DMS53 treated with DMSO at 0.1 percent for 48 hours (cell line): Measurements from ENCODE around the gene KAT2B.

Experiments used
- DNase-seq: peaks from one replicate; lab custom pipeline; 2025; ENCODE audit not compliant: unreplicated experiment; lab: John Stamatoyannopoulos, UW

Gene KAT2B

DNA sequence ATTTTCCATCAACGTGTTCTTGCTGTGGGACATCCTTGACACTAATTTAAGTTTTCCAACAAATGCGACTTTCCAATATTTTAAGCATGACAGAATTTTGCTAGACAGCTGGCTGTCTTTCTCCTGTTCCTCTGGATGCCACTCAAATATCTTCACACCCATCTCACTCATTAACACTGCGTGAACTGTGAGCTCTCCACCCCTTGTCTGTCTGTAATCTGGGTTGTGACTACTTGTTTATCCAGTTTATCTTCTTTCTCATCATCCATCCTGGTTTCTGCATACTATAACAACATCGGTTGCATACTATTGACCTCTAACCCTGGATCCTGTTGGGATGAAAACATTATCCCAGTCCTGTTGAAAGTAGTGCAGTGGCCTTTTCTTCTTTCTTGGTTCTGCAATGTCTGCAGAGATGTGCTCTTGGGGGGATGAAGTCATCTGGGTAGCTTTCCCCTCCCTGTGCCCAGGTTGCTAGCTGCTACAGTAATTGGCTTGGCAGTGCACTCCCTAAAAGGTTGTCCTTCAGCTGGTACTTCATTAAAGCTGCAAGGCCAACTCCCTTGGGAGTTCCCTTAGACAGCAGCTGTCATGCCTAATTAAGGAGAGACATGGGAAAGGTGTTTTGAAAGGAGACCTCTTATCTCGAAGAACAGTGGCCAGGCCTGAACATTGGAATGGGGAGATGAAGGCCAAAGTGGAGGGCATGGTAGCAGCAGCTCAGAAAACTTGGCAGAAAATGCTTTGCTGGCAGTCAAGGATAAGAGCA lies 24.7 kb downstream of the KAT2B start:
- DNase-seq, result no peak

DNA sequence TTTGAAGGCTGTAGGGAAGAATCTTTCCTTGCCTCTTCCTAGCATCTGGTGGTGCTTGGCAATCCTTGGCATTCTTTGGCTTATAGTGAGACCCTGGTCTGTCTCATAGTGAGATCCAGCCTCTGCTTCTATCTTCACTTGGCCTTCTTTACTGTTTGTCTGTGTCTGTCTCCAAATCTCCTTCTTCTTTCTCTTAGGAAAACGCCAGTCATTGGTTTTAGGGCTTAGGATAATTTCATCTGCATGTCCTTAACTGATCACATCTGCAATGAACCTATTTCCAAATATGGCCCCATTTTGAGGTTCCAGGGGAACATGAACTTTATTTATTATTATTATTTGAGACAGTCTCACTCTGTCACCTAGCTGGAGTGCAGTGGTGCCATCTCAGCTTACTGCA lies 25.8 kb downstream of the KAT2B start:
- no peak for DNase-seq

DNA sequence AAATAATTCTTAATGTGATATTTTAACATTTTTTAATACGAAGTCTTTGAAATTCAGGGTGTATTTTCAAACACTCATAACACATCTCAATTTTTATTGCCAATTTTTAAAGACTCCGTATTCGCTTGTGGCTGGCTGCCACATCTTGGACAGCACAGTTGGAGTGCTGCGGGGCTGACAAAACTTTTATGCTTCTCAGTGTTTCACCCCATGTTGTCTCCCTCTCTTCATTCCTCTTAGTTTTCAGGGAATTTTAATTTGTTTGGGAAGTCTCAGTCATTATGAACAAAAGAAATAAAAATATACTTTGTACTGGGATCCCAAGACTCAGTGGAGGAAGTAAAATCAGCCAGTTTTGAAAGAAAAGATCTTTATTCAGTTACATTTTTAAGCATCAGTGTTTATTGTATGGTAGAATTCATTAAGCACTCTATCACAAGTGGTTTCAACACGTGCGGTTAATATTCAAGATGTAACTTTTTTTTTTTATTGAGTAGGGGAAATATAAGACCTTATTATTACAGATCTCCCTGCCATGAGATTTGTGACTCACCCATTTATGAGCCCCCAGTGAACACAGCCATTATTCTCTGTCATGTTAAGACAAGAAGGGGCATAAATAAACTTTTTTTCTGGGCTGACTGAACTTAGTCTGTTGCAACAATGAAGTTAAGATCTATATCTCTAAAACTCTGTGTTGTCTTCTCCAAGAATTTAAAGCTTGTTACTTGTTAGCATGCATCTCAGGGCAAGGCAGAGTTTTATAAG lies 26.8 kb downstream of the KAT2B start:
- no peak for DNase-seq

DNA sequence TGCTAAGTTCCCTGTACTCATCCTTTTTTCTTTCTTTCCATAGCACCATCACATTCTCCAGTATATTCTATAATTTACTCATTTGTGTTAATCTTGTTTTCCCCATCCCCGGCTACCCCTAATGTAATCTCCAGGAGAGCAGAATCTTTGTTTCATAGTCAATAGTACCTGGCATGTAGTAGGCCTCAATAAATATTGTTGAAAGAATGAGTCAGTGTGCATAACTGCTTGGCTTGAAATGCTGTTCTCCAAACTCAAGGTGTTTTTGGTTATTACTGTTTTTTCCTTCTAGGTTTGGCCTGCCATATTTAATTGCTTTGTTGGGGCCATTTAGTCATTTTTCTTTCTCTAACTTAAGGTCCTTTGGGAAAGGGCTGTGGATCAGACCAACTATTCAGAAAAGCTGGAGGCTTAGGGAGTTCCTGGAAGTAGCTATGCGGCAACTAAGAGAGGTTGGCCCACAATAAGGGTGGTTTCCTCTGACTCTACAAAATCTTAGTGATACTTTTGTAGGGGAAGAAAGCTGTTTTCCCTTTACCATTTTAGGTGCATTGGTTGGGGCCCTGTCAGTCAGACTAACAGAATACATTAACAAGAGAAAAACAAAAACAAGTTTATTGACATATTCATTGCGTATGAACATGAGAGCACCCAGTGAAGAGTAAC lies 28.4 kb downstream of the KAT2B start:
- no peak for DNase-seq

DNA sequence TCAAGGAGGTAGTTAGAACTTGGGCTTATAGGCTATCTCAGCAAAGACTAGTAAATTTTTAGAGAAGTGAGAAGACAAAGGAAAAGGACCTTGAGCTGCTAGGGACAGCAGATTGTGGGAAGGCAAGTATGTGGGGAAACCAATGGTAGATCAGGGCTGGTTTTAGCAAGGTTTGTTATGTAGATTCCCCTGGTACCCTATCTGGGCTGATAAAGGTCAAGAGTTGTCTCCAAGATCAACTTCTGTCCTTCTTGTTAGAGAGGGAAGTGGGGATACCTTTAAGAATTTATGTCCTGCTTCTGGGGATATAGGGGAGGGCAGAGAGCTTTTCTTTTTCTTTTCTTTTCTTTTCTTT lies 28.9 kb downstream of the KAT2B start:
- DNase-seq, result no peak

DNA sequence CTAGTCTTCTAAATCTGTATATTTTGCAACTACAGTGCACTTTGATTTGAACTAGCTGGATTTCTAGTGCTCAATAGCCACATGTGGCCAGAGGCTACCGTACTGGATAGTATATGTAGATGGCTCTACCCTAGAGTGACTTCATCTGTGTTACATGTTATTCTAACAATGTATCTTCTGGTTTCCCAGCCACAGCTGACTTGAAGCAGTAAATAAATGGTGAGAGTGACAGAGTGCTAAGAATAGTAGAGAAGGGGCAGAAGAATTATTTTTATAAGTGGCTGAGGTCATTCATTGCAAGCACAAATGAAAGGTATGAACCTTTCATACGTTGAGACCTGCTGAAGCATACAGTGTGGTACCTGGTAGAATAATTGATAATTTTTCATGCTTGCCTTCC lies 30.9 kb downstream of the KAT2B start:
- no peak for DNase-seq

DNA sequence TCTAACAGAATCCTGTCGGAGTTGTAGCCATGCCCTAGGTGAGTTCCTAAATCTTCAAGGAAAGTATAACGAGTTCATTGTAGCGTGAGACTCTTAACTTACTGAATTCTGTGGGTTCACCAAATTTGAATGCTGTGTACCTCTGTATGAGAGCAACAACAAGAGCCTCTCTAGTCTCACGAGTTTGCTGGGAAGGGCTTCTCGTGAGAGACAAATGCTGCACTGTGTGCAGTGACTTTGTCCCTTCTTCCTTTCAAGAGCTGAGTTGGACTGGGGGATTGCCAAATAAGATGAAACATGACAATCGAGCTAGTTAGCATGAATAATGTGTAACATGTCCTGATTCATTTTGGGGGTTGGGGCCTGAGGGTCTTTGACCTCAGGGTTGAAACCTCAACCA lies 32.2 kb downstream of the KAT2B start:
- no peak for DNase-seq

DNA sequence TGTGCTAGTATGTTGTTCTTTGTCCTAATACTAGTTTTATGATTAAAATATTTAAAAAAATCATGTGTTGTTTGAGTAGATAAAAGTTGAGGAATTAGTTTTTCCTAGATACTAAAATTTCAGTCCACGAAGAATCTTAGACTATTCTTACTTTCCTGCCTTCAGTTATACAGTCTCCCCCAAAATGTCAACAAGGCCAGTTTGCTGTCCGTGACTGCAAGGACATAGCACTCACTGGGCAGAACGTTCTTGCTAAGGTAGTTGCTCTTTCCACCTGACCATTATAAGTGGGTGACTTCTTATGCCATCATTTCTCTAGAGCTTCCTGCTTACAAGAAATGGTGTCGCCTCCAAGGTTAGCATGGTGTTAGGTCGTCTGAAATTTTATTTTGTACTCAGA lies 32.8 kb downstream of the KAT2B start:
- no peak for DNase-seq

DNA sequence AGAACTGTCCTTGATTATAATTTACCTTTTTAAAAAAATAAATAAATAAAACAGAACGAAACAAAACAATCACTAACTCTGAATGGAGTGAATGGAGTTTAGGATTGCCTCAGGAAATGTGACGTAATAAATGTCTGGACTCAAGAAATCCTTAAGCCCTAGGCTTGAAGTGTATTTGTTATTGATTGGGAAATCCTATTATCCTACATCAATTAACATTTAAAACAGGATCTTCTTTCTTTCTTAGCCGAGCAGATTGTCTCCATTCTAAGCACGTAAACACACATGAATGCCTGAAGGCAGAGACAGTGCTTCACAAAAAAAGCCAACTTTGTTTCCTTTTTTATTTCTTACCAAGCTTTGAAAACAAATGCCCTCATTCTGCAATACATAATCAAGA lies 33.4 kb downstream of the KAT2B start:
- DNase-seq, result no peak

DNA sequence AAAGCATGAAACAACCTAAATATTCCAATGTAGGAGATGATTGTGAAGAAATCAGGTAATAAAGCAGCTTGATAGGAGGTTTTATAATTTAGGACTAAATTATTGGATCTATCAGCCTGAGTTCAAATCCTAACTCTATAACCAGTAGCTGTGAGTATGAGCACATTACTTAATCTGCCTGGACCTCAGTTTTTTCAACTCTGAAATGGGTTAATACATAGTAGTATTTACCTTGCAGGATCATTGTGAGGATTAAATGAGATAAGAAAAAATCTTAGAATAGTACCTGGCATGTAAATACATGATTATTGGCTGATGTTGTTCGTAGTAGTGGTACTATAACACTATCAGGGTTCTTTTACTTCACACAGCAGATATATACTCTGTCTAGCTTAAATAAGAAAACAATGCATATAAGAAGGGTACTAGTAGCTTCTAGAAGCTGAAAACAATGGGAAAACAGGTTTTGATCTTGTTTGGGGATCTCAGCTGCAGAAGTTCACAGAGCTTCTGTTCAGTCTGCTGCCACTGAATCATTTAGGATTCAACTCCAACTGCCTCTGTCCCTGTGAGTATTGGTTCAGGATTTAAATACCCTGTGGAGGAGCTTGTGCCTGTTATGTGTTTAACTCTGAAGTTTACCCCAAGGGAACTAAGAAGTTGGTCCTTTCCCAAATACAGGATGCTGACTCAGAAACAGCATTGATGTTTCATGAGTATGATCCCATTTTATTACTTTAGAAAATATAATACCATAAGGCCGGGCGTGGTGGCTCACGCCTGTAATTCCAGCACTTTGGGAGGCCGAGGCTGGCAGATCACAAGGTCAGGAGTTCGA lies 34.2 kb downstream of the KAT2B start:
- no peak for DNase-seq

DNA sequence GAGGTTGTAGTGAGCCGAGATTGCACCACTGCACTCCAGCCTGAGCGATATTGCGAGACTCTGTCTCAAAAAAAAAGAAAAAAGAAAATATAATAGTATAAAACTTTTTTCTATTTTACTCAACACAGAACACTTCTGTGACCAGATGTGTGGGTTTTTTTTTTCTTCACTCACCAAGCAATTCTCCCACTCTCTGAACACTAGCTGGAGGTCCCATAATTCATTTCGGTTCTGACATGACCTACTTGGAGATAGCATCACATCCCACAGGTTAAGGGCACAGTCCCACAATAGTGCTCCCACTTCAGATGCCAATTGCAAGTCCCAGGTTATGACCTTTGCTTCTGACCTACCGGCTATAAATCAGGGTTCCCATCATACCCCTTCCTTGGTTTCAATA lies 35.0 kb downstream of the KAT2B start:
- DNase-seq, result no peak

DNA sequence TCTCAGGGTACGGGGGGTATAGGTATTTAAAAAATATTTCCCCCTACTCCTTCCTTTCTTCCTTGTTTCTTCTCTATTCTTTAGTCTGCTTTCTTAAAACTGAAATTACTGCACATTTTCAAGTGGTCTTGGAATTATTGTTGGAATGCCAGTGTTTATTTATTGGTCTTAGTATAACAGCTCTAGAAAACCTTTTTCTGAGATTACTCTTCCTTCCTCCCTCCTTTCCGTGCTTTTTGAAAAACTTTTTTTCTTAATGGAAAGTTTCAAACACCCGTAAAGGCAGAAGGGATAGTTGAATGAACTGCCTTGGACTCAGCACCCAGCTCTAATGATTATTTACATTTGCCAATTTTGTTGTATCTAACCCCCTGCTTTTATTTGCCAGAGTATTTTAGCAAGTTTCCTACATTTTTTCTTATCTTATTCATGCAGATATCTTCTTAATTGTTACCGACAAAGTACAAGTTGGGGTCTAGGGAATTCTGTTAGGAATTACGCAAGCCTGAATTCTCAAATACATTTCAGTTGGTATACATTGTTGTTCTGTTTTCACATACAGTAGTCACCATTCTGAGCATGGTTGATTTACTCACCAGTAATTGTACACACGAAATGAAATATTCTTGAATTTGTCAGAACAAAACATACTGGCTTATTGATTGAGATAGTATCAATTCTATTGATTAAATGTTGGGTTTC lies 36.2 kb downstream of the KAT2B start:
- DNase-seq, result no peak

DNA sequence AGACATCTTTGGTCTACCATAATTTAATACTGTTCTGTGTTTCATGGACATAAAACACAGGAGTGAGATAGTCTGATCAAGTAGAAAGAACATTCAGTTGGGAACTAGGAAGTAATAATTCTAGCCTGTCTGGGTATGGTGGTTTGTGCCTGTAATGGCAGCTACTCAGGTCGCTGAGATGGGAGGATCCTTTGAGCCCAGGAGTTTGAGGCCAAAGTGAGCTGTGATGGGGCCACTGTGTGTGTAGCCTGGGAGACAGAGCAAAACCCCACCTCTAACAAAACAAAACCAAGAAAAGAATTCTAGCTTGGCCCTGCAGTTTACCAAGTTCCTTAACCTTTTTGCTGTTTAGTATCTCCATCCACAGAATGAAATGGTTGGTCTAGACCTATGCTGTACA lies 36.8 kb downstream of the KAT2B start:
- DNase-seq, result no peak

DNA sequence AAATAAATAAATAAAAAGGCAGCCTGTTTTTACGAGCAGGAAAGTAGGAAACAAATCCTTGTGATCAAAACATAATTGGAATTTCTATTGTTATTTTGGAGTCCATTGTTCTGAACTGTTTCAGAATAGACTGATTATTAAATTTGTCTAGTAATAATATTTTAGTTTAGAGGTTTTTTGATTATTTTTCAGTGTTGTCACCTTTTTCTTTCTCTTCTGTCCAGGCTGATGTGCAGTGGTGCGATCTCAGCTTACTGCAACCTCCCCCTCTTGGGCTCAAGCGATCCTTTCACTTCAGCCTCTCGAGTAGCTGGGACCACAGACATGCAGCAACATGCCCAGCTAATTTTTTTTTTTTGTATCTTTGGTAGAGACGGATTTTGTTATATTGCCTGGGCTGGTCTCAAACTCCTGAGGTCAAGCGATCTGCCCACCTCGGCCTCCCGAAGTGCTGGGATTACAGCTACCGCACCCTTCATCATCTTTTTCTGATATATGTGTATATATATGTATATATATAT lies 38.0 kb downstream of the KAT2B start:
- DNase-seq, result no peak

DNA sequence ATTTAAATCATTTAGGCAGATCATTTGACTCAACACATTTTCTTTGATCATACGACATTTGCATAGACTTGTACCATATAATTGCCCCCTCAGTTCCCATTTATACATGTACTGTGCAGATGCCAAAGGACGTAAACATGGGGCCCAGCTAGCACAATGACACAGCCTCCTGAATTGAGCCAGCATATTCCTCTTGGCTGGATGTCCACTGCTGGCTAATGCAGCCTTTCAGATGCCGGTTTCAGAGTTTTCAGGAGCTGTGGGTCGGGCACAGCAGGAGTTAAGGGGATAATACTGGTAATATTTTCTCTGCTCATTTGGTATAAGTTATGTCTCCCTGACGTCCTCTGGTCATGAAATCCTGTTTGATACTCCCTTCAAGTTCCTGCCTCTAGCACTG lies 39.4 kb downstream of the KAT2B start:
- DNase-seq, result no peak

DNA sequence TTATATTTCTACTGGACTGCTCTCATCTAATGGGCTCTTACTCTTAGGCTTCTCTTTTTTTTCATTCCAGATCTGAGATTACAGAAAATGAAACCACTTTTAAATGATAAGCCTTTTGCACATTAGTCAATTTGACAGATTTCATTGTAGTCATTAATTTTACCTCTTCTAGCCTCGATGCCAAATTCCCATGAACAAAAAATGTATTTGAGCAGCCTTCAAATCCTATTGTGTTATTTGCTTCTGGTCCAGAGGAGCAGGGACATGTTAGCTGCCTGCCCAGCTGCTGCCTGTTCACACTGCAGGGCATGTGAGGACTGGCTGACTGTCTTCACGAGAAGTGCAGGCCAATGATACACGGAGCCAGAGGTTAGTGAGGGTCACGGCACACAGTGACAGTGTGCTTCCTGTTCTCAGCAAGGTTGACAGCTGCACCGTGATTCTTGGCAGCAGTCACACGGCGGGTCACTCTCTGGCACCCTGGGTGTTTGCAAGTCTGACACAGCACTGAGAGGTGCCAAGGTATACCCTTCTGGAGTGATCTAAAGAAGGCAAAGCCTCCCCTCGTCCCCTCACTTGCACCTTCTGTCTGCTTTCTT lies 40.8 kb downstream of the KAT2B start:
- peak; percentile 55 for DNase-seq

DNA sequence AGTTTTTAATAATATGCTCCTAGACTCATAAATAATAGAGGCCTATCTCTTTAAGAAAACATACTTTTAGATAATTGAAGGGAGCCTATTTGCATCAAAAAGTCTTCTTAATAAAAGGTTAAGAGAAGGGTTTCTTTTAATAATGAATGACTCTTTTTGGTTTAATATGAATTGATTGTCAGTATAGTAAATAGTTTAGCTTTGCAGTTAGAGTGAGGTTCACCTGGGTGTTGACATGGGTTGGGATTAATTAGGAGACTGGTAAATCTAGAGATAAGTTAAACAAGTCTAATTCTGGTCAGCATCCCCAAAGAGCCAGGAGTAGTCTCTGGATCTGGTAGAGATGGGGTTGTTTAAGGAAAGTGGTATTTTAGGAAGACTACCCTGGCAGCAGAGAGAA lies 43.0 kb downstream of the KAT2B start:
- no peak for DNase-seq

DNA sequence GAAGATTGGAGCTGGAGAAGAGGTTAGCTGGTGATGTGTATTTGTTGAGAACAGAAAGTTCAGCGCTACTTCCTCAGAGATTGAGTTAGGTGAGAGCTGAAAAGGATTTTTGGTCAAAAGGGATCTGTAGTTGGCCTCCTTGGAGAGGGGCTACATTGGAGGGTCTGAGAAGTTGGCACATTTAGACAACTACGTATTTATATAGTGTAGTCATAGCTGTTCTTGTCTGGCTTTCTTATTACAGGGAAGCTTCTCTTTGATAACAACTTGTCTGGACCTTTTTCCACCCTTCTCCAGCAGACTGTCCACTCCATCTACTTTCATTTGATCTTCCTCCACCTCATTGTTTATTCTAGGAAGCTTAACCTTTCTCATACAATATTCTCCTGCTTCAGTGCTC lies 43.7 kb downstream of the KAT2B start:
- DNase-seq, result no peak

DNA sequence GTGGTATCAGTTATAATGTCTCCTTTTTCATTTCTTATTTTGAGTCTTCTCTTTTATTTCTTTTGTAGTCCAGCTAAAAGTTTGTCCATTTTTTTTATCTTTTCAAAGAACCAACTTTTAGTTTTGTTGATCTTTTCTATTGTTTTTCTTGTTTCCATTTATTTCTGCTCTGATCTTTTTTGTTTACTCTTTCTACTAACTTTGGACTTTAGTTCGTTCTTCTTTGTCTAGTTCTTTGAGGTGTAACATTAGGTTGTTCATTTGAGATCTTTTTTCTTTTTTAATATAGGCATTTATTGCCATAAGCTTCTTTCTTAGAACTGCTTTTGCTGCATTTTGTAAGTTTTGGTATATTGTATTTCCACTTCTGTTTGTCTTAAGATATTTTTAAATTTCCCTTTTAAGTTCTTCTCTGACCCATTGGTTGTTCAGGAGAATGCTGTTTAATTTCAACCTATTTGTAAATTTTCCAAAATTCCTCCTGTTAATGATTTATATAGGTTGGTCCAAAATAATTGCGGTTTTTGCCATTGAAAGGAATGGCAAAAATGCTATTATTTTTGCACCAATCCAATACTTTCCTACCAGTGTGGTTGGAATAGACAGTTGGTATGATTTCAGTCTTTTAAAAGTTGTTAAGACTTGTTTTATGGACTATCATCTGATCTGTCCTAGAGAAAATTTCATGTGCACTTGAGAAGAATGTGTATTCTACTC lies 51.2 kb downstream of the KAT2B start:
- DNase-seq, result no peak
